Trophoblast cell (in vitro differentiated cells and primary cell): Measurements from ENCODE around the gene GPATCH3.

Source experiments
- DNase-seq, 2 donors: peaks; one replicate each; pipeline ENCODE4 v3.0.0-alpha.2; 2016
- H2AFZ ChIP-seq: 2 replicates; pipeline ENCODE4 v1.6.1; 2013; ENCODE audit warnings: low read length, moderate library complexity, mild to moderate bottlenecking; ENCODE audit not compliant: insufficient read depth, poor library complexity
- H2AK5ac ChIP-seq: 2 replicates; pipeline ENCODE4 v1.6.1; 2013; ENCODE audit warnings: mild to moderate bottlenecking, low read length
- H2BK120ac ChIP-seq: 2 replicates; pipeline ENCODE4 v1.6.1; 2013; ENCODE audit warnings: low read length, mild to moderate bottlenecking, moderate library complexity; ENCODE audit not compliant: insufficient read depth, poor library complexity
- H2BK12ac ChIP-seq: 2 replicates; pipeline ENCODE4 v1.6.1; 2013; ENCODE audit warnings: mild to moderate bottlenecking, low read length, moderate library complexity
- H2BK5ac ChIP-seq: 2 replicates; pipeline ENCODE4 v1.6.1; 2013; ENCODE audit warnings: low read length, low read depth, moderate library complexity, mild to moderate bottlenecking; ENCODE audit not compliant: poor library complexity
- H3K14ac ChIP-seq: 2 replicates; pipeline ENCODE4 v1.6.1; 2013; ENCODE audit warnings: mild to moderate bottlenecking, low read length
- H3K18ac ChIP-seq: 2 replicates; pipeline ENCODE4 v1.6.1; 2013; ENCODE audit warnings: mild to moderate bottlenecking, low read length
- H3K23ac ChIP-seq: 2 replicates; pipeline ENCODE4 v1.6.1; 2013; ENCODE audit warnings: low read length
- H3K27ac ChIP-seq: 2 replicates; pipeline ENCODE4 v1.5.1; 2013; ENCODE audit warnings: low read depth, mild to moderate bottlenecking, inconsistent platforms, low read length, moderate library complexity
- H3K27me3 ChIP-seq: 2 replicates; pipeline ENCODE4 v1.6.1; 2013; ENCODE audit warnings: inconsistent platforms, mild to moderate bottlenecking, low read length, moderate library complexity; ENCODE audit not compliant: insufficient read depth
- H3K36me3 ChIP-seq, 2 experiments: 1 replicate in 1 of 2; 2 replicates in 1 of 2; pipeline ENCODE4 v1.6.1; 2013; ENCODE audit warnings: low read length in 2 of 2, mild to moderate bottlenecking in 2 of 2, moderate library complexity in 1 of 2; ENCODE audit not compliant: insufficient read depth in 2 of 2, control insufficient read depth in 1 of 2
- H3K4ac ChIP-seq: 2 replicates; pipeline ENCODE4 v1.6.1; 2013; ENCODE audit warnings: low read depth, mild to moderate bottlenecking, low read length, moderate library complexity
- H3K4me1 ChIP-seq, 2 experiments: 1 replicate in 1 of 2; 2 replicates in 1 of 2; pipeline ENCODE4 v1.6.1; 2013; ENCODE audit warnings: low read length in 2 of 2, mild to moderate bottlenecking in 2 of 2, moderate library complexity in 1 of 2; ENCODE audit not compliant: insufficient read depth in 2 of 2, control insufficient read depth in 1 of 2
- H3K4me2 ChIP-seq: 2 replicates; pipeline ENCODE4 v1.6.1; 2013; ENCODE audit warnings: inconsistent platforms, mild to moderate bottlenecking, low read length, moderate library complexity
- H3K4me3 ChIP-seq: 2 replicates; pipeline ENCODE4 v1.5.1; 2013; ENCODE audit warnings: mild to moderate bottlenecking, low read depth, low read length, inconsistent platforms
- H3K79me1 ChIP-seq: one replicate; pipeline ENCODE4 v1.6.1; 2013; ENCODE audit warnings: low read length
- H3K79me2 ChIP-seq: 2 replicates; pipeline ENCODE4 v1.6.1; 2013; ENCODE audit warnings: low read length, mild to moderate bottlenecking; ENCODE audit not compliant: control insufficient read depth, insufficient read depth, poor library complexity
- H3K9ac ChIP-seq: 2 replicates; pipeline ENCODE4 v1.6.1; 2013; ENCODE audit warnings: mild to moderate bottlenecking, low read length
- H3K9me3 ChIP-seq: 2 replicates; pipeline ENCODE4 v1.6.1; 2013; ENCODE audit warnings: low read depth, mild to moderate bottlenecking, control low read depth, inconsistent platforms, low read length; ENCODE audit not compliant: insufficient read depth
- H4K12ac ChIP-seq: 2 replicates; pipeline ENCODE4 v1.6.1; 2013; ENCODE audit warnings: low read depth, mild to moderate bottlenecking, low read length, moderate library complexity
- H4K8ac ChIP-seq: 2 replicates; pipeline ENCODE4 v1.6.1; 2013; ENCODE audit warnings: low read depth, mild to moderate bottlenecking, low read length, moderate library complexity
- H4K91ac ChIP-seq: one replicate; pipeline ENCODE4 v1.6.1; 2013; ENCODE audit warnings: low read depth, mild to moderate bottlenecking, low read length, moderate library complexity
- WGBS: extraction: QIAGEN DNeasy Blood & Tissue Kit; methylation state at CpG from one replicate; pipeline ENCODE4 v1.1.7; 2013; ENCODE audit warnings: missing lambda C conversion rate; ENCODE audit not compliant: insufficient read length, insufficient coverage; ENCODE audit errors: extremely low coverage; 5-methylcytosine and 5-hydroxymethylcytosine counted together

The GPATCH3 gene

GRCh38 chr1:26913389-26913753 lies 13.1 kb upstream of the GPATCH3 start:
- Histone ChIP-seq H2AK5ac (no peak overlapping the region), H3K14ac (no peak overlapping the region), H2BK120ac (no peak overlapping the region), H3K79me2 (no peaks in the 10 kb centered on the region), H3K9me3 (peaks cover 4% of the 10 kb centered on the region), H3K4me3 (no peak overlapping the region), H4K8ac (no peak overlapping the region), H3K4me2 (no peak overlapping the region), H3K4me1 (no peaks in the 10 kb centered on the region), H4K12ac (no peak overlapping the region), H2AFZ (no peak overlapping the region), H3K36me3 (no peaks in the 10 kb centered on the region), H3K9ac (no peak overlapping the region), H2BK12ac (no peak overlapping the region), H3K23ac (no peak overlapping the region), H4K91ac (no peak overlapping the region), H3K27ac (no peak overlapping the region), H3K4ac (no peak overlapping the region), H2BK5ac (no peak overlapping the region), H3K18ac (no peak overlapping the region), H3K79me1 (no peaks in the 10 kb centered on the region), H3K27me3 (no peaks in the 10 kb centered on the region)
- no CpG with 5 or more reads among the region's 5 CpGs for WGBS
- no peak for DNase-seq

GRCh38 chr1:26912147-26912490 lies 11.9 kb upstream of the GPATCH3 start:
- Histone ChIP-seq H3K4me3 (no peak overlapping the region), H2BK120ac (no peak overlapping the region), H4K12ac (no peak overlapping the region), H3K4me2 (no peak overlapping the region), H2BK12ac (no peak overlapping the region), H3K27ac (no peak overlapping the region), H3K14ac (no peak overlapping the region), H3K9ac (no peak overlapping the region), H4K91ac (no peak overlapping the region), H2BK5ac (no peak overlapping the region), H3K36me3 (no peaks in the 10 kb centered on the region), H2AFZ (no peak overlapping the region), H3K4ac (no peak overlapping the region), H3K27me3 (no peaks in the 10 kb centered on the region), H3K23ac (no peak overlapping the region), H3K18ac (no peak overlapping the region), H3K9me3 (peaks cover 4% of the 10 kb centered on the region), H4K8ac (no peak overlapping the region), H3K79me2 (no peaks in the 10 kb centered on the region), H3K79me1 (no peaks in the 10 kb centered on the region), H3K4me1 (peaks cover 0 to 2% of the 10 kb centered on the region in 2 experiments), H2AK5ac (no peak overlapping the region)
- WGBS, result no CpG with 5 or more reads among the region's 2 CpGs
- DNase-seq, result no peak

- H2BK120ac ChIP-seq, result no peak overlapping the region
- H3K9ac ChIP-seq, result no peak overlapping the region
- no peak overlapping the region for H2BK12ac ChIP-seq
- H3K27ac ChIP-seq, result no peak overlapping the region
- H3K36me3 ChIP-seq, result no peaks in the 10 kb centered on the region
- DNase-seq, result no peak
- peaks cover 4% of the 10 kb centered on the region for H3K9me3 ChIP-seq
- H3K4me2 ChIP-seq, result no peak overlapping the region
- no peak overlapping the region for H2AK5ac ChIP-seq
- no peaks in the 10 kb centered on the region for H3K27me3 ChIP-seq
- no peak overlapping the region for H3K23ac ChIP-seq
- H3K4ac ChIP-seq, result no peak overlapping the region
- H3K14ac ChIP-seq, result no peak overlapping the region
- H4K12ac ChIP-seq, result no peak overlapping the region
- H3K79me1 ChIP-seq, result no peaks in the 10 kb centered on the region
- H2AFZ ChIP-seq, result no peak overlapping the region
- H4K91ac ChIP-seq, result no peak overlapping the region
- no peak overlapping the region for H3K18ac ChIP-seq
- H4K8ac ChIP-seq, result no peak overlapping the region
- no peak overlapping the region for H2BK5ac ChIP-seq
- peaks cover 0 to 2% of the 10 kb centered on the region in 2 experiments for H3K4me1 ChIP-seq
- H3K79me2 ChIP-seq, result no peaks in the 10 kb centered on the region
- WGBS, result no CpG with 5 or more reads among the region's 8 CpGs
- no peak overlapping the region for H3K4me3 ChIP-seq
Measured at GRCh38 chr1:26911399-26912146, 11.3 kb upstream of the GPATCH3 start.

- Histone ChIP-seq H2BK120ac (no peak overlapping the region), H3K4me2 (no peak overlapping the region), H3K23ac (no peak overlapping the region), H3K27me3 (no peaks in the 10 kb centered on the region), H3K79me1 (no peaks in the 10 kb centered on the region), H3K36me3 (no peaks in the 10 kb centered on the region), H2BK12ac (no peak overlapping the region), H2BK5ac (no peak overlapping the region), H2AK5ac (no peak overlapping the region), H3K79me2 (no peaks in the 10 kb centered on the region), H4K8ac (no peak overlapping the region), H3K4me3 (no peak overlapping the region), H4K91ac (no peak overlapping the region), H3K4me1 (peaks cover 0 to 2% of the 10 kb centered on the region in 2 experiments), H3K18ac (no peak overlapping the region), H3K9me3 (peaks cover 4% of the 10 kb centered on the region), H3K14ac (no peak overlapping the region), H3K9ac (no peak overlapping the region), H3K27ac (no peak overlapping the region), H3K4ac (no peak overlapping the region), H4K12ac (no peak overlapping the region), H2AFZ (no peak overlapping the region)
- no peak for DNase-seq
- no CpG with 5 or more reads among the region's 4 CpGs for WGBS
Measured at GRCh38 chr1:26910343-26911160, 10.3 kb upstream of the GPATCH3 start.
